Transverse colon (tissue), 4 donors: ENCODE measurements around the gene ADGRA1. TPM values are rescaled to one million over a fixed set of nuclear protein-coding genes. Genes with fewer than 3 reads are reported as not detected.

Source experiments
- DNase-seq: peaks from one replicate; pipeline ENCODE4 v3.0.0-alpha.2; 2019
- H3K27ac ChIP-seq, 4 donors: fragments of 200-600 bp; sonication (generic); 2 replicates each; pipeline ENCODE4 v1.5.1; 2016 to 2018; ENCODE audit warnings: inconsistent platforms in 4 of 4
- H3K27me3 ChIP-seq: fragments of 200-600 bp; sonication (generic); 2 replicates; pipeline ENCODE4 v1.5.1; 2017; ENCODE audit warnings: inconsistent platforms
- H3K36me3 ChIP-seq, 4 donors: fragments of 200-600 bp; sonication (generic); 2 replicates each; pipeline ENCODE4 v1.5.1; 2017 to 2019; ENCODE audit warnings: inconsistent platforms in 4 of 4
- H3K4me1 ChIP-seq, 4 donors: fragments of 200-600 bp; sonication (generic); 2 replicates each; pipeline ENCODE4 v1.5.1; 2017 to 2020; ENCODE audit warnings: inconsistent platforms in 4 of 4
- H3K4me3 ChIP-seq, 4 donors: fragments of 200-600 bp; sonication (generic); 1 replicate in 1 of 4; 2 replicates in 3 of 4; pipeline versions ENCODE4 v1.5.1 to v1.6.1; 2017 to 2019; ENCODE audit warnings: inconsistent platforms in 4 of 4
- H3K9me3 ChIP-seq, 2 donors: fragments of 200-600 bp; sonication (generic); 2 replicates each; pipeline ENCODE4 v1.5.1; 2017 to 2019; ENCODE audit warnings: inconsistent platforms in 2 of 2
- EP300 ChIP-seq: sonication (generic); formaldehyde crosslinking; IDR thresholded peaks from one replicate; pipeline ENCODE4 v1.6.1; 2017; ENCODE audit warnings: antibody characterized with exemption, low read depth
- POLR2A ChIP-seq: fragments of 450-650 bp; IDR thresholded peaks from one replicate; pipeline ENCODE4 v1.6.1; 2016; ENCODE audit warnings: antibody characterized with exemption, mild to moderate bottlenecking, moderate library complexity
- POLR2AphosphoS5 ChIP-seq, 3 donors: sonication (generic); formaldehyde crosslinking; IDR thresholded peaks; one replicate each; pipeline ENCODE4 v1.6.1; 2016; ENCODE audit warnings: antibody characterized with exemption in 3 of 3
- WGBS, 2 donors: methylation state at CpG; one replicate each; pipeline ENCODE4 v1.1.5; 2018; ENCODE audit warnings: low coverage in 1 of 2; 5-methylcytosine and 5-hydroxymethylcytosine counted together
- in situ Hi-C, 4 donors: fragments of 200-750 bp; cut with MboI; loops; one replicate each; pipeline versions ENCODE4 v1.15.0 to v1.15.1; 2017; ENCODE audit warnings: low sequenced_read_pairs in 3 of 4, low pct_ligation_motif_present in 1 of 4, low pct_unique_long_range_greater_than_20kb in 1 of 4
- intact Hi-C: fragments of 100-400 bp; cut with DNase I; formaldehyde crosslinking; loops from one replicate; pipeline ENCODE4 v1.15.1; 2023; ENCODE audit warnings: low total_unique reads
- total RNA-seq, 4 donors: library from RNA; depleted of rRNA; stranded (reverse); fragments of >200 nt; gene quantifications; one replicate each; pipeline ENCODE4 v1.1.0, GENCODE V29; 2016
- TF ChIP-seq, protein P1 (sequence below), 5 experiments: fragments of 200-600 bp in 3 of 5; fragments of 450-650 bp in 2 of 5; sonication (generic) in 3 of 5; IDR thresholded peaks; 1 replicate in 2 of 5; 2 replicates in 3 of 5; pipeline ENCODE4 v1.5.1; 2016 to 2017; ENCODE audit warnings: antibody characterized with exemption in 5 of 5, inconsistent platforms in 3 of 5, mild to moderate bottlenecking in 2 of 5, moderate library complexity in 1 of 5

Gene ADGRA1
- total RNA-seq, 4 donors from 2014 or later, result 0.16 TPM; not detected in 3

DNA sequence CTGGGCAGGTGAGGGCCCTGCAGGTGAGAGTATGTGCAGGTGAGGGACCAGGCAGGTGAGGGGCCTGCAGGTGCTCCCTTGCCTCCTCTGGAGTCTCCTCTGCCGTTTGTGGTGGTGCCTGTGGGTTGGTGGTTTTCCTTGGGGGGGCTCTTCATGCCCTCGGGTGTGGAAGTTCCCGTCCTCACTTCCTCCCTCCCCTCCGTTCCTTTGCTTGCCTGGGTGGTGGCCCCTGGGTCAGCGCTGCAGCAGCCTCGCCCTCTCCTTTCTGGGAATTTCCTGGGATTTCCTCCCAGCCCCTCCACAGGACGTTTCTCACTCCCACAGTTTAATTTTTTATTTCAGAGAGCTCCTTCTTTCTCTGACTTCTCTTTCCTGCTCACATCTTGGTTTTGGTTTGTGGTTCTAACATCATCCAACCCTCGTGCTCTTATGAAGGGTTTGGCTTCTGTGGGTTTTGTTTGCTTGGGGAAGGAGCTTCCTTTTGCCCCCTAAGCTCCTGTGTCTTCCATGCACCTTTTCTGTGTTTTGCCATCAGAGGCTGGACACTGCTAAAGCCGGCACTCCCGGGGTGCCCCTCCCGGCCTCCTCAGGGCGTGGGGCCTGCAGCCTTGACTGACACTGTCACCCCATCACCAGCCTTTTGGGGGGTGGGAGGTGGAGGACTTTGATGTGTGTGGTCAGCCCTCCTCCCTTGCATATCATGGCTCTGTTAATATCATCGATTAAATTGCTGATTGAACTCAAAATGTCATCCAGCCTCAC is 29.2 kb upstream of the ADGRA1 start:
- H3K4me1 ChIP-seq, result no peaks in the 10 kb centered on the region
- H3K27ac ChIP-seq, result no peak overlapping the region
- in situ Hi-C loops (no loop called here), intact Hi-C loops (no loop called here)
- H3K4me3 ChIP-seq, result no peak overlapping the region
- DNase-seq, result no peak
- peaks cover 23% of the 10 kb centered on the region for H3K27me3 ChIP-seq
- 24 to 100% methylated on average over 1 to 13 of the region's 13 CpGs for WGBS, 2 donors
- H3K9me3 ChIP-seq, result no peaks in the 10 kb centered on the region
- TF ChIP-seq EP300 (no peak), POLR2A (no peak), POLR2AphosphoS5 (IDR thresholded peaks at IDR 0.05) (no peak)
- TF ChIP-seq, protein P1, sequence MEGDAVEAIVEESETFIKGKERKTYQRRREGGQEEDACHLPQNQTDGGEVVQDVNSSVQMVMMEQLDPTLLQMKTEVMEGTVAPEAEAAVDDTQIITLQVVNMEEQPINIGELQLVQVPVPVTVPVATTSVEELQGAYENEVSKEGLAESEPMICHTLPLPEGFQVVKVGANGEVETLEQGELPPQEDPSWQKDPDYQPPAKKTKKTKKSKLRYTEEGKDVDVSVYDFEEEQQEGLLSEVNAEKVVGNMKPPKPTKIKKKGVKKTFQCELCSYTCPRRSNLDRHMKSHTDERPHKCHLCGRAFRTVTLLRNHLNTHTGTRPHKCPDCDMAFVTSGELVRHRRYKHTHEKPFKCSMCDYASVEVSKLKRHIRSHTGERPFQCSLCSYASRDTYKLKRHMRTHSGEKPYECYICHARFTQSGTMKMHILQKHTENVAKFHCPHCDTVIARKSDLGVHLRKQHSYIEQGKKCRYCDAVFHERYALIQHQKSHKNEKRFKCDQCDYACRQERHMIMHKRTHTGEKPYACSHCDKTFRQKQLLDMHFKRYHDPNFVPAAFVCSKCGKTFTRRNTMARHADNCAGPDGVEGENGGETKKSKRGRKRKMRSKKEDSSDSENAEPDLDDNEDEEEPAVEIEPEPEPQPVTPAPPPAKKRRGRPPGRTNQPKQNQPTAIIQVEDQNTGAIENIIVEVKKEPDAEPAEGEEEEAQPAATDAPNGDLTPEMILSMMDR (IDR thresholded peaks at IDR 0.05), result no peak
- no peaks in the 10 kb centered on the region for H3K36me3 ChIP-seq

DNA sequence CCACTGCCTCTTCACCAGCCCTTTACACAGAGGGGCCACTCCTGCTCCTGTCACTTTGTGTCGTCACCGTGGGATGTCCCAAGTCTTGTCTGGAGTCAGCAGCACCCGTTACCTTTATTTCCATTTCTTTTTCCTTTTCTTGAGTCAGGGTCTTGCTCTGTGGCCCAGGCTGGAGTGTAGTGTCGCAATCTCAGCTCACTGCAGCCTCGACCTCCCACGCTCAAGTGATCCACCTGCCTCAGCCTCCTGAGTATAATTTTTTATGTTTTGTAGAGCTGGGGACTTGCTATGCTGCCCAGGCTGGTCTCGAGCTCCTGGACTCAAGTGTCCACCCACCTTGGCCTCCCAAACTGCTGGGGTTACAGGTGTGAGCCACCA is 28.6 kb upstream of the ADGRA1 start:
- Histone ChIP-seq H3K27ac (no peak overlapping the region), H3K4me1 (no peaks in the 10 kb centered on the region), H3K9me3 (no peaks in the 10 kb centered on the region), H3K27me3 (peaks cover 23% of the 10 kb centered on the region), H3K4me3 (no peak overlapping the region), H3K36me3 (no peaks in the 10 kb centered on the region)
- whole genome bisulfite sequencing, 2 donors, result 73 to 87% methylated on average over 4 to 7 of the region's 7 CpGs
- intact Hi-C loops, result no loop called here
- in situ Hi-C loops, result no loop called here
- no peak for DNase-seq
- TF ChIP-seq POLR2AphosphoS5 (IDR thresholded peaks at IDR 0.05), result no peak
- TF ChIP-seq EP300, result no peak
- TF ChIP-seq, protein P1 (IDR thresholded peaks at IDR 0.05), result no peak
- no peak for TF ChIP-seq POLR2A

DNA sequence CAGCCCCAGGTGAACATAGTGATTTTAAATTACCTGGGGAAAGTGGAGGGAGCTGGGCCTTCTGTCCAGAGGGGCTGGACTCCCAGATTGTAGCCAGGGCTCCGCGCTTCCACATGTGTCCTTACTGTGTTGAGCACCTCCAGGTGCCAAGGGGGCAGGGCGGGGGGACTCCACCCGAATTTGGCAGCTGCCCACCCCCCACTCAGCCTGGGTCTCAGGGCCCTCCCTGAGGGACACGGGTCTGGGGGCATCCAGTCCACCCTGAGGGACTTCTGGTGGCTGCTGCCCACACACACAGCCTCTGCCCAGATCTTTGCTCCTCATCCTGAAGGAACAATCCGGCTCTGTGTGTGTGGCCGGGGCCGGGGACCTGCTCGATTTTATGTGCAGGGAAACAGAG is 28.2 kb upstream of the ADGRA1 start:
- Histone ChIP-seq H3K36me3 (no peaks in the 10 kb centered on the region), H3K9me3 (no peaks in the 10 kb centered on the region), H3K4me3 (no peak overlapping the region), H3K27ac (no peak overlapping the region), H3K27me3 (peaks cover 23% of the 10 kb centered on the region), H3K4me1 (no peaks in the 10 kb centered on the region)
- in situ Hi-C loops (no loop called here), intact Hi-C loops (no loop called here)
- 60% methylated on average over 9 of the region's 9 CpGs; no CpG with 5 or more reads in 1 of the 2 donors for WGBS, 2 donors
- no peak for DNase-seq
- TF ChIP-seq POLR2A (no peak), EP300 (no peak), POLR2AphosphoS5 (IDR thresholded peaks at IDR 0.05) (no peak)
- TF ChIP-seq, protein P1 (IDR thresholded peaks at IDR 0.05), result no peak

DNA sequence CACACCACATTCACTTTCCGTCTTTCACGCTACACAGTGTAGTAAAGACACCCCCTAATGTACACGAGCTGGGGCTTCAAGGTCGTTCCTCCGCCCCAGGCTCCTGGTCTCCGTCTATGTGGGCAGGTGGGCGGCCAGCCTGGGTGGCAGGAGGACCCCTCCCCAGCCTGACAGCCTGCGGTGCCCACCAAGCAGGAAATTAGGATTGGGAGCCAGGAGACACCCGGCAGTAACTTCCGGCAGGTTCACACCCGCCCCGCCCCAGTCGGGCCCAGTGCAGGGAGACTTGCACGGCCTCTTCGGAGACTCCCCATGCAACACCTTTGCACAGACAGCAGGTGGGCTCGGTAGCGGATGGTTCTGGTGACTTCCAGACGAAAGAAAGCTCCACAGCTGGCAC is 27.7 kb upstream of the ADGRA1 start:
- no peak overlapping the region for H3K27ac ChIP-seq
- H3K4me3 ChIP-seq, result no peak overlapping the region
- no peaks in the 10 kb centered on the region for H3K9me3 ChIP-seq
- in situ Hi-C loops (no loop called here), intact Hi-C loops (no loop called here)
- no peaks in the 10 kb centered on the region for H3K4me1 ChIP-seq
- TF ChIP-seq EP300 (no peak), POLR2AphosphoS5 (IDR thresholded peaks at IDR 0.05) (no peak), POLR2A (no peak)
- TF ChIP-seq, protein P1 (IDR thresholded peaks at IDR 0.05), result no peak
- no peak for DNase-seq
- WGBS, 2 donors, result 61% methylated on average over 9 of the region's 18 CpGs; no CpG with 5 or more reads in 1 of the 2 donors
- H3K36me3 ChIP-seq, result no peaks in the 10 kb centered on the region
- H3K27me3 ChIP-seq, result peaks cover 23% of the 10 kb centered on the region
